Activated T-cell treated with anti-CD3 and anti-CD28 coated beads, Interleukin-2, amount 50 U/mL, for 24 hours (primary cell): ENCODE measurements around the gene CCNJL.

Experiments used
- DNase-seq: peaks from one replicate; pipeline ENCODE4 v3.0.0-alpha.2; 2020
- H3K27ac Mint-ChIP-seq: 2 replicates; pipeline ENCODE4 v1.8.0; 2020; ENCODE audit warnings: mild to moderate bottlenecking, mixed read lengths
- H3K27me3 Mint-ChIP-seq: 2 replicates; pipeline ENCODE4 v1.8.0; 2020; ENCODE audit warnings: mixed read lengths
- H3K36me3 Mint-ChIP-seq: 2 replicates; pipeline ENCODE4 v1.8.0; 2020; ENCODE audit warnings: low read depth, mixed read lengths
- H3K4me1 Mint-ChIP-seq: 2 replicates; pipeline ENCODE4 v1.8.0; 2020; ENCODE audit warnings: low read depth, mixed read lengths
- H3K4me3 Mint-ChIP-seq: 2 replicates; pipeline ENCODE4 v1.8.0; 2020; ENCODE audit warnings: mild to moderate bottlenecking, moderate library complexity, mixed read lengths
- H3K9me3 Mint-ChIP-seq: 2 replicates; pipeline ENCODE4 v1.8.0; 2020; ENCODE audit warnings: mixed read lengths

CCNJL gene

GRCh38 chr5:160315968-160316367 lies 3.6 kb upstream of the CCNJL start:
- H3K36me3 Mint-ChIP-seq: no peaks in the 10 kb centered on the region
- H3K27me3 Mint-ChIP-seq: peaks cover 64% of the 10 kb centered on the region
- H3K4me3 Mint-ChIP-seq: no peak overlapping the region
- H3K4me1 Mint-ChIP-seq: peaks cover 8% of the 10 kb centered on the region
- H3K27ac Mint-ChIP-seq: no peak overlapping the region
- no peak for DNase-seq
- H3K9me3 Mint-ChIP-seq: no peaks in the 10 kb centered on the region

- peak overlapping the region; percentile 70 for H3K4me3 Mint-ChIP-seq
- no peak overlapping the region for H3K27ac Mint-ChIP-seq
Measured at GRCh38 chr5:160312960-160313727, 780 bp upstream of the CCNJL start.

GRCh38 chr5:160311491-160312133 lies 752 bp downstream of the CCNJL start:
- no peak overlapping the region for H3K27ac Mint-ChIP-seq
- H3K36me3 Mint-ChIP-seq: no peaks in the 10 kb centered on the region
- peaks cover 8% of the 10 kb centered on the region for H3K4me1 Mint-ChIP-seq
- H3K27me3 Mint-ChIP-seq: peaks cover 80% of the 10 kb centered on the region
- peak overlapping the region; percentile 28 for H3K4me3 Mint-ChIP-seq
- no peak for DNase-seq
- no peaks in the 10 kb centered on the region for H3K9me3 Mint-ChIP-seq

More at GRCh38 chr5:160312960-160313727, 780 bp upstream of the CCNJL start:
- Mint-ChIP-seq H3K36me3 (no peaks in the 10 kb centered on the region), H3K27me3 (peaks cover 76% of the 10 kb centered on the region), H3K4me1 (peaks cover 8% of the 10 kb centered on the region), H3K9me3 (no peaks in the 10 kb centered on the region)
- no peak for DNase-seq

DNA sequence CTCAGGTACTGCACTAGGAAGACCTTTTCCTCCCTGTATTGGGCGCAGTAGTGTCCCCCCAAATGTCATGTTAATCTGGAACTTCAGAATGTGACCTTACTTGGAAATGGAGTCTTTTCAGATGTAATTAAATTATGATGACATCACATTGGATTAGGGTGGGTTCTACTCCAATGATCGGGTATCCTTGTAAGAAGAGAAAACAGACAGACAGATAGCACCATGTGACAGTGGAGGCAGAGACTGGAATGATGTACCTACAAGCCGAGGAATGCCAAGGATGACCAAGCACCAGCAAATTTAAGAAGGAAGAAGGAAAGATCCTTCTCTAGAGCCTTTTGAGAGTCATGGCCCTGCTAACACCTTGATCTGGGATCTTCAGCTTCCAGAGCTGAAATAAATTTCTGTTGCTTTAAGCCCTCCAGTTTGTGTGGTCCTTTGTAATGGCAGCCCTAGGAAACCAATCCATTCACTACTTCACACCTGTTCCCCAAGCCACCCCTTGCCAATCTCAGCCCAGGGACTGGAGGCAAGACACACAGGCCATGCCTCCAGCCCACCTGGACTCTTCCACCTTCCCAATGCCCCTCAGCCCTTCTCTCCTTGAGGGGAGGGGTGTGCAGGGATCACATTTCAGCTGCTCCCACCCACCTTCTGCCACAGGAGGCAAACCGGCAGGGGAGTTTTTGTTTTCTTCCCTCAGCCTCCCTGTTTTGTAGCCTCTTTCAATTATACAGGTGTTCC lies 1.6 kb downstream of the CCNJL start:
- H3K4me1 Mint-ChIP-seq: peaks cover 8% of the 10 kb centered on the region
- DNase-seq: no peak
- no peak overlapping the region for H3K27ac Mint-ChIP-seq
- no peaks in the 10 kb centered on the region for H3K36me3 Mint-ChIP-seq
- H3K9me3 Mint-ChIP-seq: no peaks in the 10 kb centered on the region
- H3K27me3 Mint-ChIP-seq: peaks cover 71% of the 10 kb centered on the region
- H3K4me3 Mint-ChIP-seq: no peak overlapping the region

DNA sequence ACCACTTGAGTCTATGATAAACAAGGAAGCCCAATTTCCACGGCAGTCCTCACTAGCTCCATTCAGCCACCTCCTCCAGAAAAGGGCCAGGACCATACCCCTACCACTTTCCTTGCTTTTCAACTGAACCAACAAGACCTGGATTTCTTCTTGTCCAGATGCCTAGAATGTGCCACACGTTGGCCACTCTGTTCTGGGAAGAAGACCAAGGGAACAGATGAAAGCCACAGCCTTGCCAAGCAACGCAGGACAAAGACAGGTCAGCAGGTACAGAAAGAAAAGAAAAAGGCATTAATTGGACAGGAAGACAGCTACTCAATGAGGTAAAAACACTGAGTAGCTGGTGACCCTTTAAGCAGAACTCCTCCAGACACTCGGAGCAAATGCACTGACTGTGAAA lies 2.2 kb downstream of the CCNJL start:
- DNase-seq: no peak
- Mint-ChIP-seq H3K27me3 (peaks cover 69% of the 10 kb centered on the region), H3K36me3 (no peaks in the 10 kb centered on the region)

DNA sequence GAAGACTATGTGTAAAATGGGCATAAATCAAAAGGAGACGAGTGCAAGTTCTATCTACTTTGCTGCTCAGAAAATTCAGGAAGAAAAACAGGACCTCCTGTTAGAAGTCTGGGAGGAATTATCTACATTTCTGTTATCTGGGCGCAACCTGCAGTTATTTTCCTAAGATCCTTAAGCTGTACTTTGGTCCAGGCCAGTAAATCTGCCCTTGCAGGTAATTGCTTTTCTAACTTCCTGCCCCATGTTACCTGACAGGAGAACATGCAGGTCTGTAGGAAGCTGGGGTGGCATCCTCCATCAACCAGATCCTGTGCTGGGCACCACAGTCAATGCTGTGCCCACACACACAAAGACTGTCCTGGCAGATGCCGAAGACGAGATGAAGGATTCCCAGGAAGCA lies 5.7 kb downstream of the CCNJL start:
- H3K4me1 Mint-ChIP-seq: peaks cover 3% of the 10 kb centered on the region
- DNase-seq: no peak
- no peak overlapping the region for H3K4me3 Mint-ChIP-seq
- H3K27ac Mint-ChIP-seq: no peak overlapping the region
- H3K27me3 Mint-ChIP-seq: peaks cover 48% of the 10 kb centered on the region
- H3K36me3 Mint-ChIP-seq: no peaks in the 10 kb centered on the region
- no peaks in the 10 kb centered on the region for H3K9me3 Mint-ChIP-seq

More for the DNA sequence above, 2.2 kb downstream of the CCNJL start:
- Mint-ChIP-seq H3K4me3 (no peak overlapping the region), H3K27ac (no peak overlapping the region), H3K9me3 (no peaks in the 10 kb centered on the region), H3K4me1 (peaks cover 8% of the 10 kb centered on the region)

- Mint-ChIP-seq H3K36me3 (no peaks in the 10 kb centered on the region), H3K27ac (no peak overlapping the region), H3K27me3 (peaks cover 35% of the 10 kb centered on the region), H3K4me3 (no peak overlapping the region), H3K4me1 (no peaks in the 10 kb centered on the region), H3K9me3 (no peaks in the 10 kb centered on the region)
- no peak for DNase-seq
Measured at GRCh38 chr5:160305319-160305718, 7.0 kb downstream of the CCNJL start.

DNA sequence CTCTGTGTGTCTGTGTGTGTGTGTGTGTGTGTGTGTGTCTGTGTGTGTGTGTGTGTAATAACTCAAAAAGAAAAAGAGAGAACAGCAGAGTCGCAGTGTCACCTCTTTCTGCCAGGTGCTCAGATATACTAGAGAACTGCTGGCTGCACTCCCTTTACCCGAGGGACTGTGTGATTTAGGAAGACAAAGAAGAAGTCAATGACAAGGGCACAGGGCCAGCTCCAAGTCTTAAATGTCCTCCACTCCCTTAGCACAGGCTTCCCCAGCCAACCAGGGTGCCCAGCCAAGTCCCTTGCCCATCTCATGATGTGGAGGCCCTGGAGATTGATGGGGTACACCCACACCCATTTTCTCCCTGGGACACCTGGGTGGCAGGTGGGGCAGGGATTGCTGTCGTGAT lies 8.7 kb downstream of the CCNJL start:
- H3K4me1 Mint-ChIP-seq: no peaks in the 10 kb centered on the region
- no peak overlapping the region for H3K4me3 Mint-ChIP-seq

GRCh38 chr5:160298189-160298588 lies 14.2 kb downstream of the CCNJL start:
- Mint-ChIP-seq H3K27me3 (no peaks in the 10 kb centered on the region), H3K9me3 (no peaks in the 10 kb centered on the region), H3K36me3 (no peaks in the 10 kb centered on the region), H3K4me1 (no peaks in the 10 kb centered on the region), H3K4me3 (no peak overlapping the region), H3K27ac (no peak overlapping the region)
- DNase-seq: no peak

More for the DNA sequence above, 8.7 kb downstream of the CCNJL start:
- DNase-seq: no peak
- H3K27me3 Mint-ChIP-seq: peaks cover 20% of the 10 kb centered on the region
- no peaks in the 10 kb centered on the region for H3K9me3 Mint-ChIP-seq
- no peak overlapping the region for H3K27ac Mint-ChIP-seq
- no peaks in the 10 kb centered on the region for H3K36me3 Mint-ChIP-seq

- Mint-ChIP-seq H3K9me3 (no peaks in the 10 kb centered on the region), H3K27ac (no peak overlapping the region), H3K4me3 (no peak overlapping the region), H3K36me3 (no peaks in the 10 kb centered on the region), H3K27me3 (no peaks in the 10 kb centered on the region), H3K4me1 (no peaks in the 10 kb centered on the region)
- DNase-seq: no peak
Measured at GRCh38 chr5:160297776-160298175, 14.6 kb downstream of the CCNJL start.

DNA sequence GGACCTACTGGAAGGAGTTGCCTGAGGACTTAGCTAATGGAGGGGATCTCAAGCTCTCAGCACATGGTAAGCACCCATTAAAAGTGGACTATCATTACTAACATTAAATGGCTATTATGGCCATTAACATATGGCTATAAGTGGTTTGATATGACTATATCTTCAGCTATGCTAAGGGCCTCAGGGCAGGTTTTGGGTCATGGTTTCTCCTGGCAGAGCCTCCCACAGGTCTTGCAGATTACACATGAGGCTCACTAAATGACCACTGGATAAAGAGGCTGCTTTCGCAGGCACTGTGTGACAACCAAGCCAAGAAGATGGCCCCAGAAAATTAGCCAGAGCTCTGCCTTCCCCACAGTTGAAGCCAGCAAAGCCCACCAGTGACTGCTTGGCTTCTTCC lies 15.4 kb downstream of the CCNJL start:
- Mint-ChIP-seq H3K27ac (no peak overlapping the region), H3K36me3 (no peaks in the 10 kb centered on the region), H3K27me3 (no peaks in the 10 kb centered on the region), H3K4me1 (no peaks in the 10 kb centered on the region), H3K4me3 (no peak overlapping the region), H3K9me3 (no peaks in the 10 kb centered on the region)
- DNase-seq: no peak

DNA sequence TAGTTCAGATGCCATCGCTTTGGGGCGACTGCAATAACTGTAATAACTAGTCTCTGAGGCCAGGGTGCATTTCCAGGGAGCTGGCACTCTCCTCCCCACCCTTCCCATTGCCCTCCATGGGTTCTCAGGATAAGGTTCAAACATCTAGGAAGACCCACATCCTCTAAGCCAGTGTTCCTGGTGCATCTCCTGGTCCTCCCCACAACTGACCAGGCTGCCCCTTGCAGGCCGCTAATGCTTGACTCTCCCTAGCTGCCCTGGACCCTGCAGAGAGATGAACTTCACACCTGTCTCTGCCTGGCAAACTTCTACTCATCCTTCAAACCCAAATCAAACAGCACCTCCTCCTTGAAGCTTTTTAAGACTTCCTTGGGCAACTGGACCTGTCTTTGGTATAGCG lies 15.9 kb downstream of the CCNJL start:
- H3K9me3 Mint-ChIP-seq: no peaks in the 10 kb centered on the region
- no peaks in the 10 kb centered on the region for H3K4me1 Mint-ChIP-seq
- no peak for DNase-seq
- no peaks in the 10 kb centered on the region for H3K27me3 Mint-ChIP-seq
- H3K27ac Mint-ChIP-seq: no peak overlapping the region
- no peak overlapping the region for H3K4me3 Mint-ChIP-seq
- no peaks in the 10 kb centered on the region for H3K36me3 Mint-ChIP-seq

DNA sequence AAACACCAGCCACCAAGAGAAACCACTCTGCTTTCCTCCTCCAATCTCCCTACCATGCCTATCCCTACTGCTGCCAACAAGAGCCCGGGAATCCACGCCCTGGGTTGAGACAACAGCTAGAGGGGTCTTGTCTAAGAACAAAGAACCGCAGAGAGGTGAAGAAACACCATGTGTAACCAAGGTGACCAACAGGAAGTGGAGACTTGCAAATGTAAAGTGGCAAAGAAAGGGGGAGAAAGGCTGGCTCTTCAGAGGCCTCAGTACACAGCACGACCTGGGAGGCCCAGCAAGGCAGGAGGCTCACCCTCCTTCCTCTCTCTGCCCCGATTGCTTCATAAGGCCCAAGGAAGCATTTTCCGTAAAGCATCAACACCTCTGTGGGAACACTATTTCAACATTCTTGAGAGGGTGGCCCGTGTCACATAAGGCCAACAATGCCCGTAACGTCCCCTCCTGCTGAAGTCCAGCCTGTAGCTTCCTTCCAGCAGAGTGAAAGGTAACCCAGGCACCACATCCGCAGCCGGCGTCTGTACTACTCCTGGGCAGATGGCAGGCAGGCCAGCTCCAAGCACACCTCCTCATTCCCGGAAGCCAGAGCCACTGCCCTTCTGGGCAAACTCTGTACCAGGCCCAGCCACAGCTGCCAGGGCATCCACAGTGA lies 18.3 kb downstream of the CCNJL start:
- H3K27me3 Mint-ChIP-seq: no peaks in the 10 kb centered on the region
- no peak overlapping the region for H3K27ac Mint-ChIP-seq
- no peak for DNase-seq
- no peaks in the 10 kb centered on the region for H3K4me1 Mint-ChIP-seq
- no peaks in the 10 kb centered on the region for H3K9me3 Mint-ChIP-seq
- H3K36me3 Mint-ChIP-seq: no peaks in the 10 kb centered on the region
- H3K4me3 Mint-ChIP-seq: no peak overlapping the region

DNA sequence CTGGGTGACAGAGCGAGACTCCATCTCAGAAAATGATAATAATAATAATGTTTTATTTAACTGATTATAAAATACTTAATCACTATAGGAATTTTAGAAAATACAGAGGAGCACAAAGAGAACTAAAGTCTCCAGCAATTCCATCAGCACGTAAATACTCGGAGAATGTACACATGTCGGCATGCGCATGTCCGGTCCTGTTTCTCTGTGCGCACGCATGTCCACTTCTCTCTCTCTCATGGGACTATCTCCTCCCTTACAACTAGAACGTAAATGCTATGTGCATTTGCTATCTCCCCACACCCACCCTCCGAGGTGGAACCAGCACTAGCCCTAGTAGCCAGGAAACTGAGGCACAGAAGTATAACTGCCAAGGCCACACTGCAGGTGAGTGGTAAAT lies 19.0 kb downstream of the CCNJL start:
- H3K4me1 Mint-ChIP-seq: no peaks in the 10 kb centered on the region
- no peak overlapping the region for H3K4me3 Mint-ChIP-seq

More for the DNA sequence above, 19.0 kb downstream of the CCNJL start:
- DNase-seq: no peak
- Mint-ChIP-seq H3K27me3 (no peaks in the 10 kb centered on the region), H3K9me3 (no peaks in the 10 kb centered on the region), H3K36me3 (no peaks in the 10 kb centered on the region), H3K27ac (no peak overlapping the region)
